ENCODE measurements around the gene TMEM250.

DNA sequence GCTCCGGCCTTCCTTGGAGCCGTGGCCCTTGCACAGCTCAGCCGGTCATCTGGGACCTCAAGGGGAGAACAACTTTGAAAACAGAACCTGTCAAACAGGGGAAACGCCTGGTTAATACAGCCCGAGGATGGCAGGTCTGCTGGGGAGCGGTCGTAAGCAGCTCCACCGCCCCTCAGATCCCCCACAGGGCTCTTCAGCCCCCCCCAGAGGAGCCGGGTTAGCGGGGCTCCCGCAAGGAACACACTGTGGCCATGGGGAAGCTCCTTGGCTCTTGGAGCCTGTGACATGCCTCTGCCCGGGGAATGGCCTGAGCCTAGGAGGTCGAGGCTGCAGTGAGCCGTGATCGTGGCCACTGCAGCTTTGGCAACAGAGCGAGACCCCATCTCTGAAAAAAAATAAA is 6.8 kb downstream of the TMEM250 start:
- TF ChIP-seq, protein P1, sequence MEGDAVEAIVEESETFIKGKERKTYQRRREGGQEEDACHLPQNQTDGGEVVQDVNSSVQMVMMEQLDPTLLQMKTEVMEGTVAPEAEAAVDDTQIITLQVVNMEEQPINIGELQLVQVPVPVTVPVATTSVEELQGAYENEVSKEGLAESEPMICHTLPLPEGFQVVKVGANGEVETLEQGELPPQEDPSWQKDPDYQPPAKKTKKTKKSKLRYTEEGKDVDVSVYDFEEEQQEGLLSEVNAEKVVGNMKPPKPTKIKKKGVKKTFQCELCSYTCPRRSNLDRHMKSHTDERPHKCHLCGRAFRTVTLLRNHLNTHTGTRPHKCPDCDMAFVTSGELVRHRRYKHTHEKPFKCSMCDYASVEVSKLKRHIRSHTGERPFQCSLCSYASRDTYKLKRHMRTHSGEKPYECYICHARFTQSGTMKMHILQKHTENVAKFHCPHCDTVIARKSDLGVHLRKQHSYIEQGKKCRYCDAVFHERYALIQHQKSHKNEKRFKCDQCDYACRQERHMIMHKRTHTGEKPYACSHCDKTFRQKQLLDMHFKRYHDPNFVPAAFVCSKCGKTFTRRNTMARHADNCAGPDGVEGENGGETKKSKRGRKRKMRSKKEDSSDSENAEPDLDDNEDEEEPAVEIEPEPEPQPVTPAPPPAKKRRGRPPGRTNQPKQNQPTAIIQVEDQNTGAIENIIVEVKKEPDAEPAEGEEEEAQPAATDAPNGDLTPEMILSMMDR (conservative IDR thresholded peaks at IDR 0.05; ENCODE audit: low read depth, low read length): no peak
- no peak for TF ChIP-seq EZH2 (IDR thresholded peaks at IDR 0.05; ENCODE audit: borderline replicate concordance, low read depth, low read length, poor library complexity, severe bottlenecking)
